SH-SY5Y (cell line): ENCODE measurements around the gene NDUFA3.

Source experiments
- GATA2 ChIP-seq: IDR thresholded peaks from 2 replicates; pipeline ENCODE4 v1.6.1; 2011; ENCODE audit warnings: mild to moderate bottlenecking, low read depth, low read length
- GATA3 ChIP-seq: IDR thresholded peaks from 2 replicates; pipeline ENCODE4 v1.6.1; 2011; ENCODE audit warnings: low read depth, mild to moderate bottlenecking, low read length, moderate library complexity

NDUFA3 gene

GRCh38 chr19:54148158-54148557, 45.5 kb downstream of the NDUFA3 start:
- TF ChIP-seq GATA3: no peak
- no peak for TF ChIP-seq GATA2

- TF ChIP-seq GATA3: no peak
- no peak for TF ChIP-seq GATA2
Observed at GRCh38 chr19:54149021-54149812, 46.6 kb downstream of the NDUFA3 start.

- no peak for TF ChIP-seq GATA3
- no peak for TF ChIP-seq GATA2
Observed at GRCh38 chr19:54151362-54152035, 48.8 kb downstream of the NDUFA3 start.

GRCh38 chr19:54152267-54152666, 49.6 kb downstream of the NDUFA3 start:
- TF ChIP-seq GATA2 (no peak), GATA3 (no peak)

- no peak for TF ChIP-seq GATA2
Observed at GRCh38 chr19:54152878-54153524, 50.3 kb downstream of the NDUFA3 start.

- TF ChIP-seq GATA2 (no peak), GATA3 (no peak)
Observed at GRCh38 chr19:54153731-54154326, 51.2 kb downstream of the NDUFA3 start.

- no peak for TF ChIP-seq GATA2
- no peak for TF ChIP-seq GATA3
Observed at GRCh38 chr19:54154603-54155345, 52.1 kb downstream of the NDUFA3 start.

- TF ChIP-seq GATA2 (no peak), GATA3 (no peak)
Observed at GRCh38 chr19:54155694-54156093, 53.0 kb downstream of the NDUFA3 start.

GRCh38 chr19:54156490-54156889, 53.8 kb downstream of the NDUFA3 start:
- no peak for TF ChIP-seq GATA3
- TF ChIP-seq GATA2: no peak

- TF ChIP-seq GATA2 (no peak), GATA3 (no peak)
Observed at GRCh38 chr19:54156953-54157352, 54.3 kb downstream of the NDUFA3 start.
